Measurements from ENCODE around the gene UBASH3B. TPM values are rescaled to one million over a fixed set of nuclear protein-coding genes. Genes with fewer than 3 reads are reported as not detected.

UBASH3B gene
- total RNA-seq, 1 donor from 2014 or later: 4.3 TPM

DNA sequence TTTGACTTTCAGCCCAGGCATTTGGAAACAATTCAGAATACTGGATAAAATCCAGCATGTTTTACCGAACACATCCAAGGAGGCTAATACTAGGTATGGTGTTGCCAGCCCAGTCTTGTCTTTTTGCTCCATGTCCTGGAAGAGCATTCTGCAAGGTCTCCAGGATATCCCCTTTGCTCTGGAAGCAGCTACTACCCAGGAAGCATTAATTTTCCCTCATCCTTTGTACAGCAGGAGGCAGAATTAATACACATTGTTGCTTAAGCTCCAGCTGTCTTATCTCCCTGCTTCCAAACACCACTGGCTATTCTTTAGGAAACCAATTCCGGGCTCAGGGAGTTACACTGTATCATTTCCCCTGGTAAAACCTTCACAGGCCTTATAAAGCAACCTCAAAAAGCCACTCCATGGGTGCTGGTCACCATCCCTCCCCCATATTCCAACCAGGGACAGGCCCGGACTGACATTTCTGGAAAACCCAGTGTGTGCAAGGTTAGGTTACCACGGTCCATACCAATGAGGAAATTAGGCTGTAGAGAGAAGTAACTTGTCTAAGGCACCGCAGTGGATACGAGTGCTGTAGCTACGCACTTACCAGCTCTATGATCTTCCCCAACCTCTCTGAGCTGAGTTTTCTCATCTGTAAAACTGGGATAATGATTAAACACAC is 1.5 kb upstream of the UBASH3B start:
- CTCF ChIA-PET: interaction anchor here (0.5 to 3.4 kb wide), 3 partner anchors 17 to 210 kb away, joined by 3 to 79 read pairs (median 4); no protein-coding TSS in a partner anchor
- H3K9me3 Mint-ChIP-seq: no peaks in the 10 kb centered on the region
- H3K36me3 Mint-ChIP-seq (ENCODE audit: low read depth): peaks cover 2% of the 10 kb centered on the region
- intact Hi-C loops (cut with micrococcal nuclease): no loop called here
- no peak overlapping the region for H3K27ac Mint-ChIP-seq
- POLR2A ChIA-PET: no interaction called here
- peak overlapping the region; percentile 44 for H3K4me3 Mint-ChIP-seq
- DNase-seq (no peak), ATAC-seq (ENCODE audit: low read depth) (no peak)
- TF ChIP-seq, protein P1, sequence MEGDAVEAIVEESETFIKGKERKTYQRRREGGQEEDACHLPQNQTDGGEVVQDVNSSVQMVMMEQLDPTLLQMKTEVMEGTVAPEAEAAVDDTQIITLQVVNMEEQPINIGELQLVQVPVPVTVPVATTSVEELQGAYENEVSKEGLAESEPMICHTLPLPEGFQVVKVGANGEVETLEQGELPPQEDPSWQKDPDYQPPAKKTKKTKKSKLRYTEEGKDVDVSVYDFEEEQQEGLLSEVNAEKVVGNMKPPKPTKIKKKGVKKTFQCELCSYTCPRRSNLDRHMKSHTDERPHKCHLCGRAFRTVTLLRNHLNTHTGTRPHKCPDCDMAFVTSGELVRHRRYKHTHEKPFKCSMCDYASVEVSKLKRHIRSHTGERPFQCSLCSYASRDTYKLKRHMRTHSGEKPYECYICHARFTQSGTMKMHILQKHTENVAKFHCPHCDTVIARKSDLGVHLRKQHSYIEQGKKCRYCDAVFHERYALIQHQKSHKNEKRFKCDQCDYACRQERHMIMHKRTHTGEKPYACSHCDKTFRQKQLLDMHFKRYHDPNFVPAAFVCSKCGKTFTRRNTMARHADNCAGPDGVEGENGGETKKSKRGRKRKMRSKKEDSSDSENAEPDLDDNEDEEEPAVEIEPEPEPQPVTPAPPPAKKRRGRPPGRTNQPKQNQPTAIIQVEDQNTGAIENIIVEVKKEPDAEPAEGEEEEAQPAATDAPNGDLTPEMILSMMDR (IDR thresholded peaks at IDR 0.05): no peak
- peaks cover 13% of the 10 kb centered on the region for H3K4me1 Mint-ChIP-seq
- H3K27me3 Mint-ChIP-seq: peaks cover 22% of the 10 kb centered on the region

DNA sequence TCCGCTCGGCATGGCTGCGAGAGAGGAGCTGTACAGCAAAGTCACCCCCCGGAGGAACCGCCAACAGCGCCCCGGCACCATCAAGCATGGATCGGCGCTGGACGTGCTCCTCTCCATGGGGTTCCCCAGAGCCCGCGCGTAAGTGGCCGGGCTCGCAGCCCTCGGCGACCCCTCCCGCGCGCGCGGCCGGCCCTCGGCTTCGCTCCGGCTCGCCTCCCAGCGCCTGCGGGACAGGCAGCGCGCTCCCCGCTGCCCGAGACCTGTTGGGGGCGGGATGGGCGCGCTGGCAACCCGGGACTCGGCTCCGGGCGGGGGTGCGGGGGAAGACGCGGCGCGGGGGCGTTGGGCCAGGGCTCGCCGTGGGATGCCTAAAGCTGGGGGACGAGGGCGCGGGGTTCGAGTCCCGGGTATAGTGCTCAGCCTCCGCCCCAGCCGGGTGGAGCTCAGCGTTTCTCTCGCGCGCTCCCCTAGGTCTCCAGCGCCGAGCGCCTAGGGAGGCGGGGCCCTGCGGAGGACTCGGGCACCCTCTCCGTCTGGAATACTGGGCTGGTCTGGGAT is 630 bp downstream of the UBASH3B start:
- intact Hi-C loops (cut with micrococcal nuclease): loop anchor here (1.0 to 5.0 kb wide), 2 partner anchors 61 to 406 kb away; partner anchors contain the start of gene HSPA8
- H3K4me3 Mint-ChIP-seq: peak overlapping the region; percentile 96
- H3K36me3 Mint-ChIP-seq (ENCODE audit: low read depth): peaks cover 2% of the 10 kb centered on the region
- ATAC-seq (ENCODE audit: low read depth): peak; percentile 45
- no peaks in the 10 kb centered on the region for H3K9me3 Mint-ChIP-seq
- ChIA-PET POLR2A (interaction anchor here (0.6 to 2.1 kb wide), 15 partner anchors 14 to 406 kb away, joined by 3 to 11 read pairs (median 4); partner anchors contain the start of gene HSPA8), CTCF (interaction anchor here (0.6 to 3.4 kb wide), 12 partner anchors 21 to 1002 kb away, joined by 3 to 79 read pairs (median 3); no protein-coding TSS in a partner anchor)
- H3K27me3 Mint-ChIP-seq: peaks cover 17% of the 10 kb centered on the region
- DNase-seq: peak; percentile 53
- H3K4me1 Mint-ChIP-seq: peaks cover 21% of the 10 kb centered on the region
- H3K27ac Mint-ChIP-seq: peak overlapping the region; percentile 79
- TF ChIP-seq, protein P1 (IDR thresholded peaks at IDR 0.05): no peak

DNA sequence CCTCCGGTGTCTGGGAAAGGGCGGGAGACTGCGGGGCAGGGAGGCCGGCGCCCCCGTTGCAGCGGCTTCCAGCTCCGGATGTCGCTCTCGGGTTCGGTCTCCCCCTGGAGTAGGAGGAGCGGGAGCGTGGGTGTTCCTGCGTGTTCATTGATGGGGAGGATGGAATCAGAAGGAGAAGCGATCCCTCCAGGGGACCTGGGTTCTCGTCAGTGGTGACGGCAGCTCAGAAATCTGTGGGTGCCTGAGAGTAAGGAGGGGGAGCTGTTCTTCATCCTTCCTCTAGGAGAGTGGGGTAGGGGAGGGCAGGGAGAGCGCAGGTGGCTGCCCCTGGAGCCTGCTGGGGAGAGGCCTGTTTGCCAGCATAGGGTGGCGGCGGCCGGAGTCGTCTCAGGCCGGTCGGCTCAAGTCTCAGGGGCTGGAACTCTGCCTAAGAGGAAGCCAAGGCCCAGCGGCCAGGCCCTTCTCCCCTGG is 1.1 kb downstream of the UBASH3B start:
- H3K27ac Mint-ChIP-seq: peak overlapping the region; percentile 59
- H3K4me1 Mint-ChIP-seq: peaks cover 21% of the 10 kb centered on the region
- CTCF ChIA-PET: interaction anchor here (0.8 to 3.4 kb wide), 8 partner anchors 21 to 125 kb away, joined by 3 to 79 read pairs (median 4); no protein-coding TSS in a partner anchor
- POLR2A ChIA-PET: interaction anchor here (0.6 to 2.1 kb wide), 11 partner anchors 13 to 405 kb away, joined by 3 to 11 read pairs (median 4); partner anchors contain the start of gene HSPA8
- TF ChIP-seq, protein P1 (IDR thresholded peaks at IDR 0.05): no peak
- ATAC-seq (ENCODE audit: low read depth): peak; percentile 25
- no peaks in the 10 kb centered on the region for H3K9me3 Mint-ChIP-seq
- H3K27me3 Mint-ChIP-seq: peaks cover 17% of the 10 kb centered on the region
- DNase-seq: peak; percentile 37
- H3K36me3 Mint-ChIP-seq (ENCODE audit: low read depth): peaks cover 2% of the 10 kb centered on the region
- intact Hi-C loops (cut with micrococcal nuclease): loop anchor here (1.0 to 5.0 kb wide), 2 partner anchors 61 to 406 kb away; partner anchors contain the start of gene HSPA8
- peak overlapping the region; percentile 96 for H3K4me3 Mint-ChIP-seq

DNA sequence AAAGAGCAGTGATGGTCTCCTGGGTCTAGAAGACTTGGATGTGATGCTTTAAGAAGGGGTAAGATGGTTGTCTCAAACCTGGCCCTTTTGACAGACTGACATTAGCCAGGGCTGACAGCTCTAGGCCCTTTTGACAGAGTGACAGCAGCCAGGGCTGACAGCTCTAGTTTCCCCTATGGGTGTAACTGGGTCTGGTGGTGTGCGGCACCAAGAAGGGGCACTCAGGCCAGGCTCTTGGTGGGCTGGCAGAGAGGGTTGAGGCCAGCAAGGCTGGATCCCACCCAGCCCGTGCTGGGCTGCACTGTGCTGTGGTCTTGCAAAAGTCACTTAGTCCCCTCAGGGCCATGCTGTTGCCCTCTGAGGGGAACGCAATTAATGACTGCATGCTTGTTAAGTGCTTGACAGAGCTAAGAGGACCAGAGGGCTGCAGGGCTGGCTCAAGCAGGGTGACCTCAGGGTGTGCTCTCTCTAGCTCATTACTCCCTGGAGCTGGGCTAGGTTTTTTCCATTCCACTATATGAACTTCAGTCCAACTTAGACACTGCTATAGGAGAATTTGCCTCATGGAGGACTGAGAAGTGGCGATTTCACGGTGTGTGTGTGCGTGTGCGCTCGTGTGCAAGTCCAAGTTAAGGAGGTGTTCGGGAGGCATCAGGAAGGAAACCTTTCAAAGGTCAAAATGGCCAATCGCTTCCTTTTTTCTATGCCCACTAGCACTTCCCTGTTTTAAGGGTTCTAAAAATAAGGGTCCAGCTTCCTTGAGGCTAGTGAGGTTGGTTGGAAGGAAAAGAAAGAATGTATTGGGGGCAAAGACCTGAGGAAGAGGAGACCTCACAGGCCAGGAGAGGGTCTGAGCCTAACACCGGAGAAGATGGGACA is 4.4 kb downstream of the UBASH3B start:
- Mint-ChIP-seq H3K4me1 (peaks cover 20% of the 10 kb centered on the region), H3K27ac (no peak overlapping the region), H3K4me3 (no peak overlapping the region), H3K27me3 (peaks cover 3% of the 10 kb centered on the region), H3K9me3 (no peaks in the 10 kb centered on the region), H3K36me3 (ENCODE audit: low read depth) (peaks cover 2% of the 10 kb centered on the region)
- DNase-seq: no peak
- intact Hi-C loops (cut with micrococcal nuclease): loop anchor here (5.0 kb wide), 1 partner anchor 402 kb away; the partner anchor contains the start of gene HSPA8
- ChIA-PET CTCF (interaction anchor here (1.7 to 4.2 kb wide), 2 partner anchors 96 to 194 kb away, joined by 5 to 23 read pairs; no protein-coding TSS in a partner anchor), POLR2A (no interaction called here)
- ATAC-seq (ENCODE audit: low read depth): no peak
- TF ChIP-seq, protein P1 (IDR thresholded peaks at IDR 0.05): no peak

Measured in activated B cell treated with CpG ODN at 0.5 μM for 24 hours (primary cell).